Measurements from ENCODE around the gene SREBF2.

Gene SREBF2

GRCh38 chr22:41875531-41876270, 42.8 kb downstream of the SREBF2 start:
- H3K27ac ChIP-seq = no peak overlapping the region
- intact Hi-C loops (cut with DNase I; ENCODE audit: low total_unique reads) = no loop called here

GRCh38 chr22:41876275-41876674, 43.4 kb downstream of the SREBF2 start:
- no peak overlapping the region for H3K27ac ChIP-seq
- no peaks in the 10 kb centered on the region for H3K9me3 ChIP-seq
- intact Hi-C loops (cut with DNase I; ENCODE audit: low total_unique reads) = no loop called here
- no peaks in the 10 kb centered on the region for H3K4me1 ChIP-seq
- H3K36me3 ChIP-seq = peaks cover 75 to 97% (median 89%) of the 10 kb centered on the region in 3 donors
- DNase-seq = no peak
- no peak overlapping the region for H3K4me3 ChIP-seq
- no peak for TF ChIP-seq CTCF (IDR thresholded peaks at IDR 0.05)
- H3K27me3 ChIP-seq = no peaks in the 10 kb centered on the region

More at GRCh38 chr22:41875531-41876270, 42.8 kb downstream of the SREBF2 start:
- Histone ChIP-seq H3K4me1 (no peaks in the 10 kb centered on the region), H3K9me3 (no peaks in the 10 kb centered on the region), H3K27me3 (no peaks in the 10 kb centered on the region), H3K4me3 (no peak overlapping the region), H3K36me3 (peaks cover 75 to 97% (median 89%) of the 10 kb centered on the region in 3 donors)
- DNase-seq = no peak
- no peak for TF ChIP-seq CTCF (IDR thresholded peaks at IDR 0.05)

- H3K36me3 ChIP-seq = peaks cover 75 to 97% (median 89%) of the 10 kb centered on the region in 3 donors
- no peaks in the 10 kb centered on the region for H3K9me3 ChIP-seq
- no peak for DNase-seq
- intact Hi-C loops (cut with DNase I; ENCODE audit: low total_unique reads) = no loop called here
- H3K4me3 ChIP-seq = no peak overlapping the region
- H3K27me3 ChIP-seq = no peaks in the 10 kb centered on the region
- no peak for TF ChIP-seq CTCF (IDR thresholded peaks at IDR 0.05)
- no peaks in the 10 kb centered on the region for H3K4me1 ChIP-seq
- H3K27ac ChIP-seq = no peak overlapping the region
Measured at GRCh38 chr22:41876675-41877074, 43.8 kb downstream of the SREBF2 start.

GRCh38 chr22:41880653-41881052, 47.7 kb downstream of the SREBF2 start:
- intact Hi-C loops (cut with DNase I; ENCODE audit: low total_unique reads) = no loop called here
- no peak for TF ChIP-seq CTCF (IDR thresholded peaks at IDR 0.05)
- no peaks in the 10 kb centered on the region for H3K27me3 ChIP-seq
- no peak overlapping the region for H3K4me3 ChIP-seq
- peaks cover 81 to 100% (median 85%) of the 10 kb centered on the region in 3 donors for H3K36me3 ChIP-seq
- H3K4me1 ChIP-seq = no peaks in the 10 kb centered on the region
- no peak overlapping the region for H3K27ac ChIP-seq
- no peaks in the 10 kb centered on the region for H3K9me3 ChIP-seq
- no peak for DNase-seq

- no peak overlapping the region for H3K27ac ChIP-seq
- TF ChIP-seq CTCF (IDR thresholded peaks at IDR 0.05) = no peak
Measured at GRCh38 chr22:41883400-41883799, 50.5 kb downstream of the SREBF2 start.

More at GRCh38 chr22:41883400-41883799, 50.5 kb downstream of the SREBF2 start:
- H3K4me1 ChIP-seq = no peaks in the 10 kb centered on the region
- H3K9me3 ChIP-seq = no peaks in the 10 kb centered on the region
- DNase-seq = no peak
- peaks cover 71 to 100% (median 86%) of the 10 kb centered on the region in 3 donors for H3K36me3 ChIP-seq
- intact Hi-C loops (cut with DNase I; ENCODE audit: low total_unique reads) = no loop called here
- H3K4me3 ChIP-seq = no peak overlapping the region
- no peaks in the 10 kb centered on the region for H3K27me3 ChIP-seq

Data from tibial artery (tissue), 4 donors.